Hypothalamus (tissue), 51 donors: ENCODE measurements around the gene UBR1.
"Not testable (repeated sequence)": the region's sequence is repeated elsewhere in the genome, so short reads cannot be mapped to it uniquely, and the experiment has no call there.

Source experiments
- DNase-seq, 51 donors: peaks; one replicate each; lab custom pipeline; 2025; lab: John Stamatoyannopoulos, UW

The UBR1 gene

DNA sequence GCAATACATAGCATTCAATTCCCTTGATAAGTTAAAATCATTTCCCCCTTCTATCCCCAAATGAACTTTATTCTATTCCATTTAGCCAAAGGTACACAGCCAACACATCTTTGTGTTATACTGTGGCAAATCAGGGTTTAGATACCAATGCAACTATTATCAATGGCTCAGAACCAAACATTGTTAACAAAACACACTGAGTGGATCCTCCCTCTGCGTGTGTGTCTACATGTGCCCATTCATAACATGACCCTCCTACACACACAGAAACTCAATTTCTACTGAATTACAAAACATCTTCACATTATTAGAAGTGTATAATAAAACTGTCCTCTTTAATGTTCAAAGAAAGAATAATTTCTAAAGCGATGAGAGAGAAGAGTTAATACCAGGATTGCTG is 186.5 kb downstream of the UBR1 start:
- no peak for DNase-seq

DNA sequence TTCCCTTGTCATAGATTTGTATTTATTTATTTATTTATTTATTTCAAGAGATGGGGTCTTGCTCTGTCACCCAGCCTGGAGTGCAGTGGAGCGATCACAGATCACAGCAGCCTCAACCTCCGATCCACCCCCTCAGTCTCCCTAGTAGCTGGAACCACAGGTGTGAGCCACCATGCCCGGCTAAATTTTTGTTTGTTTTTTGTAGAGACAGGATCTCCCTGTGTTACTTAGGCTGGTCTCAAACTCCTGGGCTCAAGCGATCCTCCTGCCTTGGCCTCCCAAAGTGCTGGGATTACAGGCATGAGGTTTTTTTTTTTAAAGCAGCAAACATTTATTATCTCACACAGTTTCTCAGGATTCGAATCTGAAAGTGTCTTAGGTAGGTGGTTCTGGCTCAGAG is 187.8 kb downstream of the UBR1 start:
- DNase-seq = no peak

DNA sequence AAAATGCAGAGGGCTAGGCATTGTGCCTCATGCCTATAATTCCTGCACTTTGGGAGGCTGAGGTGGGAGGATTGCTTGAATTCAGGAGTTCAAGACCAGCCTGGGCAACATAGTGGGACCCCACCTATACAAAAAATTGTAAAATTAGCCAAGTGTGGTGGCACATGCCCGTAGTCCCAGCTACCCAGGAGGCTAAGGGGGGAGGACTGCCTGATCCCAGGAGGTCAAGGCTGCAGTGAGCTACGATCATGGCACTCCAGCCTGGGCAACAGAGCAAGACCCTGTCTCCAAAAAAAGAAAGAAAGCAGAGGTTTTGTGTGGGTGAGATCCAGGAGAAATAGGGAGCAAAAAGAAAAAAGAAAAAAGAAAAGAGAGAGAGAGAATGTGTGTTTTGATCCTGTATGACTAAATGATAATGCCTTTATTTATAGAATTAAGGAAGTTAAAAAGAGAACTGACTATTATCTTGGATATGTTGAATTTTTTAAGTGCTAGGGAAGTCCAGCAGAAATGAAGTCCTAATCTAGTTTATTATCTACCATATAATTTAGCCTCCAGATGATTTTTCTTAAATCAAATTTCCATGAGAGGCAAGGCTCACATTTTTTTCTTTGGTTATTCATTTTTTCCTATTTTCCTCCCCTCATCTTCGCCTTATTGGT is 190.1 kb downstream of the UBR1 start:
- DNase-seq = no peak

DNA sequence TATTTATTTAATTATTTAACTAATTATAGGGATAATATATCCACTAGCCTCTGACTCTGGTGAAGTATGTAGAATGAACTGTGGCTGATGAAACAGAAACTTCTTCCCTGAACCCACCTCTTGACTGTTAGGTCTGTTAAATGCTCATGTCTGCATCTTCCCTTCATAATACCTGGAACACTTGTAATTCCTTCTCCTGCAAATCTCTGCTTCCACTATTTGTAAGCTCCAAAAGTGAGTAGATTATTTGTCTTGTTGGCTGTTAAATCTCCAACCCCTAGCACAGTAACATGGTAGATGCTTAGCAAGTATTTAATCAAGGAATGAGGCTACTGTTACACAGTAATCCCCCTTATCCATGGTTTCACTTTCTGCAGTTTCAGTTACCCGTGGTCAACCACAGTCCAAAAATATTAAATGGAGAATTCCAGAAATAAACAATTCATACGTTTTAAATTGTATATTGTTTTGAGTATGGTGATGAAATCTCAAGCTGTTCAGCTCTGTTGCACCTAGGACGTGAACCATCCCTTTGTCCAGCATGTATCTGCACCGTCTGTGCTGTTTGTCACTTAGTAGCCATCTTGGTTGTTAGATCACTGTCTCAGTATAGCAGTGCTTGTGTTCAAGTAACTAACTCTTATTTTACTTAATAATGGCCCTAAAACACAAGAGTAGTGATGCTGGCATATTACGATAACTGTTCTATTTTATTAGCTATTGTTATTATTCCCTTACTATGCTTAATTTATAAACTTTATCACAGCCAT is 190.9 kb downstream of the UBR1 start:
- no peak for DNase-seq

DNA sequence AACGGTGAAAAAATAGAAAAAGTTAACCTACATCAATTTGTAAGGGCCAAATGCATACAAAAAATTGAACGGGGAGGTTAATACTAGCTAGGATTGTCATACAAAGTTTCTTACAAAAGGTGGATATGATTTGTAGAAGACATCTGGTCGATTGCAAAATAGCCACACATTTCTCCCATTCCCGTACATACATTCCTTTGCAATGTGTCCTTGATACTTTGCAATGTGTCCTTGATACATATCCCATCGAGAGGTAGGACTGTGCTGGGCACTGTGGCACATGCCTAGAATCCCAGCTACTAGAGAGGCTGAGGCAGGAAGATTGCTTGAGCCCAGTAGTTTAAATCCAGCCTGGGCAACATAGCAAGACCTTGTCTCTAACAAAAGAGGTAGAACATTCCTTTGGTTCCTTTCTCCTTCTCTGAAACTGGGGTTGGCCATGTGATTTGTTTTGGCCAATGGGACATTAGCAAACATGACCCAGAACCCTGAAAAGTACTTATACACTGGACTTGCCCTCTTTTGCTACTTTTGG is 194.7 kb downstream of the UBR1 start:
- DNase-seq = no peak

DNA sequence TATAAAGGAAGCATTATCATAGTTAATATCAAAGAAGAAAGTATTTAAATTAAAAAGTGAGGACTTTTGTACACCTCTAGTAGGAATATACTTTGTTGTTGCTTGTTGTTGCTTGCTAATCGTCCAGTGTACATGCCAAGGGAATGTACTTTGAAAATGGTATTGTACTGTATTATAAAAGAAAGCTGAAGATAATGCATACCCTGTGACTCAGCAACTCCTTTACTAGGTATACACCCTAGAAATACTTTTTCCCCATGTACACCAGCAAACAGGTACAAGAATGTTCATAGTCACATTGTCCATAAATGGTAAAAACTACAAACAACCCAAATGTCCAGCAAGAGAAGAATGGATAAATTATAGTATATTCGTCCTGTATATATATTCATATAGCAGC is 197.3 kb downstream of the UBR1 start:
- no peak for DNase-seq

DNA sequence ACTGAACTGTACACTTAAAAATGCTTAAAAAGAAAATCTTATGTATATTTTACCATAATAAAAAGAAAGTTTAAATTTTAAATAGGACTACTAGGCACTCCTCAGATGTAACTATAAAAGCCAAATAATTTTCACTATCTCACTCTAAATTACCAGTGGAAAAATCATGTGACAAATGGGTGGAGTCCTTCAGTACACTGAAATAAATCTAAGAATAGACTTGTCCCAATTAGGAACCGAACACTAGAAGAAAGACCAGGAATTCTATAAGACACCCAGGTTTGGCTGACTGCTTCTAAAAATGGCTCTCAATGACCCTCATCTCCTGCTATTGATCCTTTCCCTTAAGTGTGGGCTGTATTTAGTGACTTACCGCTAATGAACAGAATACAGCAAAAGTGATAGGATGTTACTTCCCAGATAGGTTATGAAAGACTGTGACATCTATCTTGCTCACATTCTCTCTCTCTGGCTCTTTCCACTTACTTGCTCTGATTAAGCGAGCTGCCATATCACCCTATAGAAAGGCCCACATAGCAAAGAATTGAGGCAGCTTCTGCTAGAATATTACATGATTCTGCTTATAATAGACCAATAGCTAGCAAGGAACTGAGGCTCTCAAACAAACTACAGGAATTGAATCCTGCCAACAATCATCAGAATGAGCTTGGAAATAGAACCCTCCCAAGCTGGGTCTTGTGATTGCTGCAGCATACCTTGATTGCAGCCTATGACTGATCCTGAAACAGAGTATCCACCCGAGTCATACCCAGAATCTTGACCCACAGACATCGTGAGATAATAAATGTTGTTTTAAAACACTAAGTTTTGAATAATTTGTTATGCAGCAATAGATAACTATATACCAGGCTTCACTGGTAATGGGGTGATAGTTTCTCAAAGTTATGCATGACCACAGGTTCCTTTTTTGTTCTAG is 202.2 kb downstream of the UBR1 start:
- no peak for DNase-seq

DNA sequence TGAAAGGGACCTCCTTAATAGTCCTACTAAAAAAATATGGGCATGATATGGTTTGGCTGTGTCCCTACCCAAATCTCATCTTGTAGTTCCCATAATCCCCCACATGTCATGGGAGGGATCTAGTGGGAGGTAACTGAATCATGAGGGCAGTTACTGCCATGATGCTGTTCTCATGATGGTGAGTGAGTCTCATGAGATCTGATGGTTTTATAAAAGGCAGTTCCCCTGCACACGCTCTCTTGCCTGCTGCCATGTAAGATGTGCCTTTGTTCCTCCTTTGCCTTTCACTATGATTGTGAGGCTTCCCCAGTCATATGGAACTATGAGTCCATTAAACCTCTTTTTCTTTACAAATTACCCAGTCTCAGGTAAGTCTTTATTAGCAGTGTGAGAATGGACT is 211.9 kb downstream of the UBR1 start:
- DNase-seq = not testable (repeated sequence)
